ENCODE data around the gene DCAF16. TPM values are rescaled to one million over a fixed set of nuclear protein-coding genes. Genes with fewer than 3 reads are reported as not detected.

DCAF16 gene
- polyA plus RNA-seq, 2 of the 4 experiments (the other 2 are of a cell fraction): 6.3 to 13.3 TPM

- Histone ChIP-seq H3K4me3 (no peak overlapping the region), H3K4me2 (no peak overlapping the region), H3K9me3 (no peaks in the 10 kb centered on the region), H3K4me1 (no peaks in the 10 kb centered on the region), H3K27ac (no peak overlapping the region)
- CTCF ChIA-PET: no interaction called here
- FAIRE-seq: no peak
- DNase-seq (ENCODE audit: low read depth in 1 of 2, low spot score in 1 of 2): no peak
- TF ChIP-seq HDAC2 (IDR thresholded peaks at IDR 0.05) (no peak), ZSCAN20 (CRISPR knock-in tag; IDR thresholded peaks at IDR 0.05) (no peak), ESRRA (IDR thresholded peaks at IDR 0.05; ENCODE audit: borderline replicate concordance, low read length) (no peak), JUNB (IDR thresholded peaks at IDR 0.05) (no peak), MAZ (IDR thresholded peaks at IDR 0.05; ENCODE audit: borderline replicate concordance, low read depth, low read length) (no peak), NFE2L2 (conservative IDR thresholded peaks at IDR 0.05; ENCODE audit: low read length) (no peak), FOSB (CRISPR knock-in tag; IDR thresholded peaks at IDR 0.05) (no peak), NPAS2 (CRISPR knock-in tag; IDR thresholded peaks at IDR 0.05; ENCODE audit: borderline replicate concordance) (no peak), ZNF302 (CRISPR knock-in tag; IDR thresholded peaks at IDR 0.05) (no peak), CHD4 (IDR thresholded peaks at IDR 0.05; ENCODE audit: borderline replicate concordance) (no peak), HEYL (CRISPR knock-in tag; IDR thresholded peaks at IDR 0.05) (no peak), HOXB13 (CRISPR knock-in tag; IDR thresholded peaks at IDR 0.05; ENCODE audit: low read depth) (no peak), ZC3H11A (IDR thresholded peaks at IDR 0.05) (no peak), JUN (IDR thresholded peaks at IDR 0.05) (no peak), NR3C1 (IDR thresholded peaks at IDR 0.05) (no peak)
- TF ChIP-seq, protein P1, sequence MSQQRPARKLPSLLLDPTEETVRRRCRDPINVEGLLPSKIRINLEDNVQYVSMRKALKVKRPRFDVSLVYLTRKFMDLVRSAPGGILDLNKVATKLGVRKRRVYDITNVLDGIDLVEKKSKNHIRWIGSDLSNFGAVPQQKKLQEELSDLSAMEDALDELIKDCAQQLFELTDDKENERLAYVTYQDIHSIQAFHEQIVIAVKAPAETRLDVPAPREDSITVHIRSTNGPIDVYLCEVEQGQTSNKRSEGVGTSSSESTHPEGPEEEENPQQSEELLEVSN (IDR thresholded peaks at IDR 0.05; ENCODE audit: borderline replicate concordance, low read depth): no peak
- TF ChIP-seq, protein P2, sequence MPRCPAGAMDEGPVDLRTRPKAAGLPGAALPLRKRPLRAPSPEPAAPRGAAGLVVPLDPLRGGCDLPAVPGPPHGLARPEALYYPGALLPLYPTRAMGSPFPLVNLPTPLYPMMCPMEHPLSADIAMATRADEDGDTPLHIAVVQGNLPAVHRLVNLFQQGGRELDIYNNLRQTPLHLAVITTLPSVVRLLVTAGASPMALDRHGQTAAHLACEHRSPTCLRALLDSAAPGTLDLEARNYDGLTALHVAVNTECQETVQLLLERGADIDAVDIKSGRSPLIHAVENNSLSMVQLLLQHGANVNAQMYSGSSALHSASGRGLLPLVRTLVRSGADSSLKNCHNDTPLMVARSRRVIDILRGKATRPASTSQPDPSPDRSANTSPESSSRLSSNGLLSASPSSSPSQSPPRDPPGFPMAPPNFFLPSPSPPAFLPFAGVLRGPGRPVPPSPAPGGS (IDR thresholded peaks at IDR 0.05): no peak
- TF ChIP-seq, protein P3, sequence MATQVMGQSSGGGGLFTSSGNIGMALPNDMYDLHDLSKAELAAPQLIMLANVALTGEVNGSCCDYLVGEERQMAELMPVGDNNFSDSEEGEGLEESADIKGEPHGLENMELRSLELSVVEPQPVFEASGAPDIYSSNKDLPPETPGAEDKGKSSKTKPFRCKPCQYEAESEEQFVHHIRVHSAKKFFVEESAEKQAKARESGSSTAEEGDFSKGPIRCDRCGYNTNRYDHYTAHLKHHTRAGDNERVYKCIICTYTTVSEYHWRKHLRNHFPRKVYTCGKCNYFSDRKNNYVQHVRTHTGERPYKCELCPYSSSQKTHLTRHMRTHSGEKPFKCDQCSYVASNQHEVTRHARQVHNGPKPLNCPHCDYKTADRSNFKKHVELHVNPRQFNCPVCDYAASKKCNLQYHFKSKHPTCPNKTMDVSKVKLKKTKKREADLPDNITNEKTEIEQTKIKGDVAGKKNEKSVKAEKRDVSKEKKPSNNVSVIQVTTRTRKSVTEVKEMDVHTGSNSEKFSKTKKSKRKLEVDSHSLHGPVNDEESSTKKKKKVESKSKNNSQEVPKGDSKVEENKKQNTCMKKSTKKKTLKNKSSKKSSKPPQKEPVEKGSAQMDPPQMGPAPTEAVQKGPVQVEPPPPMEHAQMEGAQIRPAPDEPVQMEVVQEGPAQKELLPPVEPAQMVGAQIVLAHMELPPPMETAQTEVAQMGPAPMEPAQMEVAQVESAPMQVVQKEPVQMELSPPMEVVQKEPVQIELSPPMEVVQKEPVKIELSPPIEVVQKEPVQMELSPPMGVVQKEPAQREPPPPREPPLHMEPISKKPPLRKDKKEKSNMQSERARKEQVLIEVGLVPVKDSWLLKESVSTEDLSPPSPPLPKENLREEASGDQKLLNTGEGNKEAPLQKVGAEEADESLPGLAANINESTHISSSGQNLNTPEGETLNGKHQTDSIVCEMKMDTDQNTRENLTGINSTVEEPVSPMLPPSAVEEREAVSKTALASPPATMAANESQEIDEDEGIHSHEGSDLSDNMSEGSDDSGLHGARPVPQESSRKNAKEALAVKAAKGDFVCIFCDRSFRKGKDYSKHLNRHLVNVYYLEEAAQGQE (IDR thresholded peaks at IDR 0.05): no peak
- TF ChIP-seq, protein P4, sequence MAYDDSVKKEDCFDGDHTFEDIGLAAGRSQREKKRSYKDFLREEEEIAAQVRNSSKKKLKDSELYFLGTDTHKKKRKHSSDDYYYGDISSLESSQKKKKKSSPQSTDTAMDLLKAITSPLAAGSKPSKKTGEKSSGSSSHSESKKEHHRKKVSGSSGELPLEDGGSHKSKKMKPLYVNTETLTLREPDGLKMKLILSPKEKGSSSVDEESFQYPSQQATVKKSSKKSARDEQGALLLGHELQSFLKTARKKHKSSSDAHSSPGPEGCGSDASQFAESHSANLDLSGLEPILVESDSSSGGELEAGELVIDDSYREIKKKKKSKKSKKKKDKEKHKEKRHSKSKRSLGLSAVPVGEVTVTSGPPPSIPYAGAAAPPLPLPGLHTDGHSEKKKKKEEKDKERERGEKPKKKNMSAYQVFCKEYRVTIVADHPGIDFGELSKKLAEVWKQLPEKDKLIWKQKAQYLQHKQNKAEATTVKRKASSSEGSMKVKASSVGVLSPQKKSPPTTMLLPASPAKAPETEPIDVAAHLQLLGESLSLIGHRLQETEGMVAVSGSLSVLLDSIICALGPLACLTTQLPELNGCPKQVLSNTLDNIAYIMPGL (CRISPR knock-in tag; IDR thresholded peaks at IDR 0.05; ENCODE audit: borderline replicate concordance): no peak
- ATAC-seq: no peak
- 34% methylated on average over 4 of the region's 4 CpGs for WGBS (ENCODE audit: missing lambda C conversion rate)
- POLR2A ChIA-PET: no interaction called here
These were observed 39.7 kb downstream of the DCAF16 start for GRCh38 chr4:17770845-17771244.

DNA sequence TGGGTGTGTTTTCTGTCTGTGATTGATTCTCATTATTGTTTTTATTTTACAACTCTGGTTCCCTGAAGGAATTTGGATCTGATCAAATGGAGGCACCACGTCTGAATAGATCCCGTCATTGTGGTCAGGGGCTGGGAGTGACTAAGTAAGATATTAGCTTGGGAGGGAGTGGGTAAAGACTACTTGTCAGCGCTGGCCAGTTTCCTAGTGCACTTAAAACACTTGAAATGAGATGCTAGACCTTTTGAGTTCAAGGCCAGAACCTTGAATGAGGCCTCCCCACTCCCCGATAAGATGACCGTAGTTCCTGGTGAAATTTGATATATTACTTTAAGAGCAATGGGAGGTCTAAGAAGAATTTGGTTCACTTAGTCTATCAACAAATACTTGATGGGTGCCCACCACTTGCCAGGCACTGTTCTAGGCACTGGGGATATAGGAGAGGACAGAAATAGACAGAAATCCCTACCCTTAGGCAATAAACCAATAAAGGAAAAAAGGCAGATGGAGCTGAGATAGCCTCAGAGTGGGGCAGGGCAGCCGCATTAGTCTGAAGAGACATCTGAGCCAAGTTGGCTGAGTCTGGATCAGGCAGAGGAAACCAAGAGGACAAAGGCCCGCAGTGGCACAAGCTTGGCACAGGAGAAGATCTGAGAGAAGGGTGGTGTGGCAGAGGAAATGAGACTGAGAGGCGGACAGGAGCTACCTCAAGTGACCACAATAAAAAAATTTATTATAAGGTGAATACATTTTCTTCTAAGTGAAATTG lies 41.0 kb downstream of the DCAF16 start:
- POLR2A ChIA-PET: no interaction called here
- no peak for FAIRE-seq
- no peaks in the 10 kb centered on the region for H3K4me1 ChIP-seq
- DNase-seq (ENCODE audit: low read depth in 1 of 2, low spot score in 1 of 2): no peak
- no peak overlapping the region for H3K4me2 ChIP-seq
- no peak overlapping the region for H3K27ac ChIP-seq
- 65% methylated on average over 8 of the region's 8 CpGs for WGBS (ENCODE audit: missing lambda C conversion rate)
- CTCF ChIA-PET: no interaction called here
- no peak for ATAC-seq
- H3K4me3 ChIP-seq: no peak overlapping the region
- H3K9me3 ChIP-seq: no peaks in the 10 kb centered on the region
- TF ChIP-seq MYC (IDR thresholded peaks at IDR 0.05; ENCODE audit: borderline replicate concordance, low read length): no peak
- no peak for TF ChIP-seq EHMT2 (IDR thresholded peaks at IDR 0.05; ENCODE audit: low read depth)
- TF ChIP-seq, protein P5, sequence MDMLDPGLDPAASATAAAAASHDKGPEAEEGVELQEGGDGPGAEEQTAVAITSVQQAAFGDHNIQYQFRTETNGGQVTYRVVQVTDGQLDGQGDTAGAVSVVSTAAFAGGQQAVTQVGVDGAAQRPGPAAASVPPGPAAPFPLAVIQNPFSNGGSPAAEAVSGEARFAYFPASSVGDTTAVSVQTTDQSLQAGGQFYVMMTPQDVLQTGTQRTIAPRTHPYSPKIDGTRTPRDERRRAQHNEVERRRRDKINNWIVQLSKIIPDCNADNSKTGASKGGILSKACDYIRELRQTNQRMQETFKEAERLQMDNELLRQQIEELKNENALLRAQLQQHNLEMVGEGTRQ (IDR thresholded peaks at IDR 0.05): no peak
- TF ChIP-seq EHF (CRISPR knock-in tag; IDR thresholded peaks at IDR 0.05): no peak
- TF ChIP-seq RARB (CRISPR knock-in tag; IDR thresholded peaks at IDR 0.05): no peak
- TF ChIP-seq NFE2L2 (conservative IDR thresholded peaks at IDR 0.05; ENCODE audit: low read length): no peak
- no peak for TF ChIP-seq NR3C1 (IDR thresholded peaks at IDR 0.05)
- TF ChIP-seq FOSB (CRISPR knock-in tag; IDR thresholded peaks at IDR 0.05): no peak
- no peak for TF ChIP-seq ZSCAN20 (CRISPR knock-in tag; IDR thresholded peaks at IDR 0.05)
- no peak for TF ChIP-seq SREBF2 (IDR thresholded peaks at IDR 0.05)
- TF ChIP-seq HEYL (CRISPR knock-in tag; IDR thresholded peaks at IDR 0.05): no peak
- TF ChIP-seq CHD2 (IDR thresholded peaks at IDR 0.05; ENCODE audit: low read length, partially characterized antibody): no peak
- TF ChIP-seq GATA3 (IDR thresholded peaks at IDR 0.05; ENCODE audit: borderline replicate concordance): no peak
- no peak for TF ChIP-seq RFX5 (IDR thresholded peaks at IDR 0.05)
- TF ChIP-seq, protein P1 (IDR thresholded peaks at IDR 0.05; ENCODE audit: borderline replicate concordance, low read depth): no peak
- TF ChIP-seq ESRRA (IDR thresholded peaks at IDR 0.05; ENCODE audit: borderline replicate concordance, low read length): no peak
- no peak for TF ChIP-seq BHLHE40 (IDR thresholded peaks at IDR 0.05; ENCODE audit: low read depth, low read length)

Data from A549 (cell line).